ENCODE measurements around the gene CCDC92. TPM values are rescaled to one million over a fixed set of nuclear protein-coding genes. Genes with fewer than 3 reads are reported as not detected.
A peak's percentile ranks its signal among the peaks of the same experiment; 100 is the strongest.

CCDC92 gene
- total and polyA plus RNA-seq, 12 donors: 7.8 to 65.9 (median 23.7) TPM

DNA sequence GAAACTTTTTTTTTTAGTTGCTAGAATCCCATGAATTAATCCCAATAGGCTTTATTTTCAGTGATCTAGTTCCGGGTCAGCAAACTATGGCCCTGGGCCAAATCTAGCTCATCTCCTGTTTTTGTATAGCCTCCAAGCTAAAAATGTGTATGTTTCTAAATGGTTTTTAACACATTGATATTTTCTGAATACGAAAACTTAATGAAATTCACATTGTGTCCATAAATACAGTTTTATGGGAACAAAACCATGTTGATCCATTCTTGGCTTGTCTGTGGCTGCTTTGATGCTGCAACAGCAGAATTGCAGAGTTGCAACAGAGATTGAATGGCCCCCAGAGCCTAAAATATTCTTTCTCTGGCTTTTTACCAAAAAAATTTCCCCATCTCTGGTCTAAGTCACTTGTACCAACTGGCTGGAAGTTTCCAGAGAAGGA, 47.9 kb upstream of the CCDC92 start:
- intact Hi-C loops (cut with DNase I): no loop called here
- no peak overlapping the region for H3K4me3 ChIP-seq
- TF ChIP-seq POLR2A (IDR thresholded peaks at IDR 0.05): no peak
- TF ChIP-seq CTCF (IDR thresholded peaks at IDR 0.05): no peak
- 68 to 72% (median 72%) methylated on average over 2 of the region's 2 CpGs for WGBS, 4 donors
- peak in 2 of 7 donors; percentile 42 to 50 for DNase-seq
- H3K27ac ChIP-seq: peak overlapping the region in 2 of 5 donors; percentile 64 to 76
- peaks cover 0 to 19% of the 10 kb centered on the region in 2 donors for H3K4me1 ChIP-seq (replicated peaks in 1 of 2)
- no peaks in the 10 kb centered on the region for H3K27me3 ChIP-seq
- no peaks in the 10 kb centered on the region for H3K36me3 ChIP-seq (replicated peaks in 1 of 2)
- no peaks in the 10 kb centered on the region for H3K9me3 ChIP-seq (replicated peaks in 1 of 3)

DNA sequence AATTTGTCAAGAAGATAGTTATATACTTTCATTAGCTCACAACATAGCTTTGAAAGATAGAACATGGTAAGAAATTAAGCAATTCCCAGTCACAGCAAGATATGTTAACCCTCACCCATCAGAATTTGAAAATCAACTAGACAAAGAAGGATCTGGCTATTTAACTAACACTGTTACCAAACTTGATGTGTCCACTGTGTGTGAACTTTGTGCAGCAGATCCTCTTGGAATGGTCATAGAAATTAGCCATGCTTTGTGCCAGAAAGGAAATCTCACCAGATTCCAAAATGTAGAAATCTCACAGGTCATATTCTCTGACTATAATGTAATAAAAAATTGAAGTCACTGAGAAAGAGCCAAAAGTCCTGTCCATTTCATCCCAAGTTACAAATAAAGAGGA, 46.5 kb upstream of the CCDC92 start:
- Histone ChIP-seq H3K4me3 (no peak overlapping the region), H3K9me3 (replicated peaks in 1 of 3) (no peaks in the 10 kb centered on the region), H3K4me1 (replicated peaks in 1 of 2) (peaks cover 0 to 19% of the 10 kb centered on the region in 2 donors), H3K27ac (peak overlapping the region in 1 of 5 donors; percentile 4), H3K27me3 (no peaks in the 10 kb centered on the region), H3K36me3 (replicated peaks in 1 of 2) (no peaks in the 10 kb centered on the region)
- DNase-seq: no peak
- intact Hi-C loops (cut with DNase I): no loop called here
- no peak for TF ChIP-seq CTCF (IDR thresholded peaks at IDR 0.05)
- no peak for TF ChIP-seq POLR2A (IDR thresholded peaks at IDR 0.05)

DNA sequence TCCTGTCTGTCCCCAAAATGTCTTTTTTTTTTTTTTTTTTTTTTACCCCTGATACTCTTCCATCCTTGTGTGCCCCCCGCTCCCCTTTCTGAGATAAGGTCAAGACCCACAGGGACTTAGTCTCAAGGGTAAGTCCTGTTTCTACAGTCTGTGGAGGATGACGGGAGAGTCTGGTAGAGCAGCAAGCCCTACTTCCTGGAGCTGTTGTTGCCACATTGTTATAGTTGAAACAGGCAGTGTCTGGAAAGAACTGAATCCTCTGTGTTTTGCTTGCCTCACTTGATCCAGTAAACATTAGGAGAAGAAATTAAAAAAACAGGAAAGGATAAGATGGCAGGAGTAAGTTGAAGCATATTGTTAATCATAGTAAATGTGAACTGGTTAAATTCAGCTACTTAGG, 45.9 kb upstream of the CCDC92 start:
- Histone ChIP-seq H3K9me3 (replicated peaks in 1 of 3) (no peaks in the 10 kb centered on the region), H3K4me1 (replicated peaks in 1 of 2) (peaks cover 0 to 22% of the 10 kb centered on the region in 2 donors), H3K36me3 (replicated peaks in 1 of 2) (no peaks in the 10 kb centered on the region), H3K27ac (peak overlapping the region in 1 of 5 donors; percentile 4), H3K27me3 (no peaks in the 10 kb centered on the region), H3K4me3 (no peak overlapping the region)
- 81 to 97% (median 87%) methylated on average over 2 of the region's 2 CpGs for WGBS, 4 donors
- TF ChIP-seq POLR2A (IDR thresholded peaks at IDR 0.05): no peak
- no peak for TF ChIP-seq CTCF (IDR thresholded peaks at IDR 0.05)
- DNase-seq: peak in 1 of 7 donors; percentile 20
- intact Hi-C loops (cut with DNase I): no loop called here

DNA sequence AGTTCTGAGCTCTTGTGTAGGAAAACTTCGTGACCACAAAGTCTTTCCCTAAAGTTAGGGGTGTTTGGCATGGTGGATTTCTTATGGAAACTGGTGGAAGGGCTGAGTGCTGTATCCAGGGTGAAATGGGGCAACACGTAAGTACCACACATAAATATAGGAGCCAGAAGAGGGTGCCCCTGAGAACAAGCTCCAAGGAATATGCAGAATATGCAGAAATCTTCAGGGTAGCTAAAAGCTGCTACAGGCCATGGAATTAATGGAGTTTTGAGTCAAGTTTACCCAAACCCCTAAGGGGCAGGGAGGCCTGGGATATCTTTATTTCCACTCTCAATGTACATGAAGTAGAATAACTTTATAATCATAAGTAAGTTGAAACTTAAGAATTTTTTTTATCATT, 44.4 kb upstream of the CCDC92 start:
- no peak overlapping the region for H3K4me3 ChIP-seq
- no peak overlapping the region for H3K27ac ChIP-seq
- DNase-seq: peak in 1 of 7 donors; percentile 25
- H3K4me1 ChIP-seq (replicated peaks in 1 of 2): peaks cover 0 to 26% of the 10 kb centered on the region in 2 donors
- no peak for TF ChIP-seq CTCF (IDR thresholded peaks at IDR 0.05)
- TF ChIP-seq POLR2A (IDR thresholded peaks at IDR 0.05): no peak
- H3K36me3 ChIP-seq (replicated peaks in 1 of 2): peaks cover 0 to 11% of the 10 kb centered on the region in 2 donors
- WGBS, 4 donors: 80 to 94% (median 90%) methylated on average over 2 of the region's 2 CpGs
- H3K9me3 ChIP-seq (replicated peaks in 1 of 3): no peaks in the 10 kb centered on the region
- H3K27me3 ChIP-seq: no peaks in the 10 kb centered on the region
- intact Hi-C loops (cut with DNase I): no loop called here
